HG02938 (cell line): Measurements from ENCODE around the gene GPHA2.

ENCODE experiments used
- ATAC-seq: cut with Tn5 transposase; IDR thresholded peaks from one replicate; pipeline ENCODE4 v1.9.1; 2021; ENCODE audit warnings: mild to moderate bottlenecking, moderate library complexity; ENCODE audit not compliant: unreplicated experiment

The GPHA2 gene

GRCh38 chr11:64892838-64893193 is 42.9 kb downstream of the GPHA2 start:
- no peak for ATAC-seq

- no peak for ATAC-seq
Measured at GRCh38 chr11:64892411-64892831, 43.3 kb downstream of the GPHA2 start.

GRCh38 chr11:64891880-64892279 is 43.8 kb downstream of the GPHA2 start:
- ATAC-seq: no peak

GRCh38 chr11:64891215-64891848 is 44.4 kb downstream of the GPHA2 start:
- no peak for ATAC-seq

- no peak for ATAC-seq
Measured at GRCh38 chr11:64890522-64890939, 45.2 kb downstream of the GPHA2 start.

GRCh38 chr11:64888729-64889511 is 46.8 kb downstream of the GPHA2 start:
- ATAC-seq: no peak

GRCh38 chr11:64888406-64888728 is 47.3 kb downstream of the GPHA2 start:
- ATAC-seq: no peak

- ATAC-seq: no peak
Measured at GRCh38 chr11:64887757-64888405, 47.8 kb downstream of the GPHA2 start.

GRCh38 chr11:64887234-64887756 is 48.4 kb downstream of the GPHA2 start:
- no peak for ATAC-seq

- no peak for ATAC-seq
Measured at GRCh38 chr11:64885367-64886286, 50.1 kb downstream of the GPHA2 start.
